HG02943 (cell line): ENCODE results near the gene IL13RA2.

Source experiments
- ATAC-seq: cut with Tn5 transposase; IDR thresholded peaks from one replicate; pipeline ENCODE4 v1.9.1; 2021; ENCODE audit warnings: mild to moderate bottlenecking, low read depth, moderate library complexity; ENCODE audit not compliant: unreplicated experiment

The IL13RA2 gene, protein sequence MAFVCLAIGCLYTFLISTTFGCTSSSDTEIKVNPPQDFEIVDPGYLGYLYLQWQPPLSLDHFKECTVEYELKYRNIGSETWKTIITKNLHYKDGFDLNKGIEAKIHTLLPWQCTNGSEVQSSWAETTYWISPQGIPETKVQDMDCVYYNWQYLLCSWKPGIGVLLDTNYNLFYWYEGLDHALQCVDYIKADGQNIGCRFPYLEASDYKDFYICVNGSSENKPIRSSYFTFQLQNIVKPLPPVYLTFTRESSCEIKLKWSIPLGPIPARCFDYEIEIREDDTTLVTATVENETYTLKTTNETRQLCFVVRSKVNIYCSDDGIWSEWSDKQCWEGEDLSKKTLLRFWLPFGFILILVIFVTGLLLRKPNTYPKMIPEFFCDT

DNA sequence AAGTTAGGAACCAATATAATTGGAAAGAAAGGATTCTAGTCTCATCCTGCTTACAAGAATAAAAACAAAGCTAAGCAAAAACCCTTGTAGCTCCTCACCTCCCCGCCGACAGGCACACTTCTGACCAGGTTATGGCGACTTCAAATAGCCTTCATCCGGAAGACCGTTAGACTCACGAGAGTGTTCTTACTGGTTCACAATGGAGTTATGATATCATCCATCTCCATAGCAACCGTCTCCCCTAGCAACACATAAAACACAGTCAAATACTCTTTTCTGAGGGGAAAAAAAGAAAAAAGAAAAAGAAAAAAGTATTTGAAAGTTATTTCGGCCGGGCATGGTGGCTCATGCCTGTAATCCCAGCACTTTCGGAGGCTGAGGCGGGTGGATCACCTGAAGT lies at the start of gene IL13RA2:
TSS of gene IL13RA2 (minus strand) at position 162 of the 400 bp plus-strand sequence. CDS start 347 bp downstream, outside the sequence.
- no peak for ATAC-seq

DNA sequence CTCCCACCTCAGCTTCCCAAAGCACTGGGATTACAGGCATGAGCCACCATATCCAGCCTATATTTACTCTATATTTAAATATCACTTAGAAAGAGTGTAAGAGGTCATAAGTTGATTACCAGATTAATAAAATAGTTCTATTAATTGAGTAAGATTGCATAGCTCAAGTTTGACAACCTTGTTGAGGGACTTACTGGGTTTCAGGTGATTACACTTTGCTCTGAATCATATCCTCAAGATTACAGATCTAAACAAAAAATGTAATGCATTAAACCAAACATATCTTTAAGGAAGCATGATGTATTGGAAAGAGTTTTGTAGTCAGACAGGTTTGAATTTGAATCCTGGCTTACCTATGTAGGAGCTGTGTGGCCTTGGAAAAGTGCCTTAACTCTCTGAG lies 47.9 kb upstream of the IL13RA2 start:
- no peak for ATAC-seq

DNA sequence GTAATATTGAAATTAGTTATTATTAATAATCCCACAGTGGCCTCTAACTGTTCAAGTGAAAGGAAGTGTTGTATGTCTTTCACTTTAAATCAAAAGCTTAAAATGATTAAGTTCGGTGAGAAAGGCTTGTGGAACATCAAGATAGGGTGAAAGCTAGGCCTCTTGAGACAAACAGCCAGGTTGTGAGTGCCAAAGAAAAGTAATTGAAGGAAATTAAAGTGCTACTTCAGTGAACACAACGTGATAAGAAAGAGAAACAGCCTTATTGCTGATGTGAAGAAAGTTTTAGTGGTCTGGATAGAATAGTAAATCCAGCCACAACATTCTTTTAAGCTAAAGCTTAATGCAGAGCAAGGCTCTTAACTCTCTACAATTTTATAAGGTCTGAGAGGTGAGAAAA lies 42.6 kb upstream of the IL13RA2 start:
- no peak for ATAC-seq

DNA sequence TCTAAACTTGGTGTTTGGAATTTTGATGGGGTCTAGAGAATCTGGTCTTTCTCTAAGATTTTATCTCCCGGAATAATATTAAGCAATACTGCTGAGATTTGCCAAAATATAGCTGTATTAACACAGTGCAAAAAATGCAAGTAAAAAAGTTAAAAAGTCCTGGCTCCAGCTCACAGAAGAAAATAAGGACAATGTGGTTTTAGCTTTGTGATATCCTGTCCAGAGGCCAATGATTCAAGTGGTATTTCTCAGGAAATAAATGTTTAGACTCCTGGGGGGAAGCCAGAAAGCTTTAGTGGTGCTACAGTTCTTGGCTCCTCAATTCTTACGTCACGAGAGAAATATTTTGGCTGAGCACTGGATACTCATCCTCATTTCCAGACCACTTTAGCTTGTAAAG lies 40.9 kb upstream of the IL13RA2 start:
- ATAC-seq = no peak

DNA sequence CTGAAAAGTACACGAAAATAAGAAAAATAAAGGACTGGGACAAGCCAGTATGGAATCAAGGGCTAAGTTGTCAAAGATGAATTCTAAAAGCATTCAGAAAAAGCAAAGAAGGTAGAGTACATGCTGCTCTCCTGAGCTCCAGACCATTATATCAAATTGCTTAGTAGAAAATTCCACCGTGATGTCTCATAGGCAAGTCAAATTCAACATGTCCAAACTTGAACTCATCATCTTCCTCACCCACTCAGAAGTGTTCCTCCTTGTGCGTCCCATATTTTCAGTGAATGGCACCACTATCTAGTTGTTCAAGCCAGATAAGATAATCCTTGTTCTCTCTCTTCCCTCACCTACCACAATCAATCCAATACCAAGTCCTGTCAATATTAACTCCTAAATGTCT lies 37.5 kb upstream of the IL13RA2 start:
- ATAC-seq = no peak

DNA sequence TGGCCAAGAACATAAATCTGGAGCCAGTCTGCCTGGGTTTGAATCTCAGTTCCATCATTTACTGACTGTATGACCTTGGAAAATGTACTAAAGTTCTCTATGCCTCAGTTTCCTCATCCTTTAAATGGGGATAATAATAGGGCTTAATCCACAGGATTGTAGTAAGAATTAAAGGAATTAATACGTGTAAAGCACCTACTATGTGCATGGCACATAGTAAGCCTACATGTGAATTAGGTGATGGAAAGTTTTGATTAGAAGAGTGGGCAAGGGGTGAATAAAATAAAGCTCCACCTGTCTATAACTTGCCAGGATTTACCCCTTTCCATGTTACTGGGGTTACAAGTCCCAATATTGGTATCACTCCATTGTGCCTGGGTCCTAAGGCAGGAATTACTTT lies 35.8 kb upstream of the IL13RA2 start:
- ATAC-seq = no peak

DNA sequence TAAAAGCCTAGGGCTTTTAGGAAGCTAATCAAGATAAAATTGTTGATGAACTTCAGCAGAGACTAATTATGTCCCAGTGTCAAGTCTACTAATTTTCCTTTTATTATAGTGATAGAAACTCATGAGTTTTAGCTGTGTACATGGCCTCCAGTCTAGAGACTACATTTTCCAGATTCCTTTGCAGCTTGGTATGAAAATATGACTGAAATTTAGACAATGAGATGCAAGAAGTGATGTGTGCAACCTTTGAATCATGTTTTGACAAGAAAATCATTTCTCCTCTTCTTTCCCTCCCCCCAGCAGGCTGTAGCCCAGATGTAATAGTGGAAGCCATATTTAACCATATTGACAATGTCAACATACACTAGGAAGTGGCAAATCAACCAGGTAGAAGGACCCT lies 30.3 kb upstream of the IL13RA2 start:
- ATAC-seq = no peak

DNA sequence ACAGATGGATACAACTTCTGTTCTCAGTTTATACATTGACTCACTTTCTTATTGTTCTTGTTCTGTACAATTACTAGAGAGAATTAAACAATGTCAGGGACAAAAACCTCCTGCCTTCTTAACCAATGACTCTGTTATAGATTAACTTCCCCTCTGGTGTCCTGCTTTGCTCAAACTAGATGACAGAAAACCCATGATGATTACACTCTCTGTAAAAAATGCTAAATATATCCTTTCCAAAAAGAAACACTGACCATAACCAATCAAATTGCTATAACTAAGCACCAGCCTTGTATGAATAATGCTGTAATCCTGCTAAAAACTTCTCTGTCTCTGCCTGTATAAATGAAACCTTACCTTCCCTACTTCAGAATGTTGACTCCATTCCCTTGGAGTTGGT lies 29.8 kb upstream of the IL13RA2 start:
- ATAC-seq = no peak

DNA sequence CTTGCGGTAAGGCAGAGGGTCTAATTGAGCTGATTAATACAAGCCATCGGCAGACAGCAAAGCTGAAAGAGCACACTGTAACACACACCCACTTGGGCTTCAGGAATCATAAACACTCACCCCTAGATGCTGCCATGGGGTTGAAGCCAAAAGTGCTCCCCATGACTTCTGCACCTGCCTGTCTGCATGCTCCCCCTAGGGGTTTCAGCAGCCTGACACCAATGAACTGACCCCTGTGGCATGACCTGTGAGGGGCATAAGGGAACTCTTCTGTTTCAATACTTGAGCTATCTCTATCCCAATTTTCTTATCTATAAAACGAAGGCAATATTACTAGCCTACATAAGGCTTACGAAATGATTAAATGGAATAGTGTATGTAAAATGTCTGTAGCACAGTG lies 23.0 kb upstream of the IL13RA2 start:
- ATAC-seq = no peak

DNA sequence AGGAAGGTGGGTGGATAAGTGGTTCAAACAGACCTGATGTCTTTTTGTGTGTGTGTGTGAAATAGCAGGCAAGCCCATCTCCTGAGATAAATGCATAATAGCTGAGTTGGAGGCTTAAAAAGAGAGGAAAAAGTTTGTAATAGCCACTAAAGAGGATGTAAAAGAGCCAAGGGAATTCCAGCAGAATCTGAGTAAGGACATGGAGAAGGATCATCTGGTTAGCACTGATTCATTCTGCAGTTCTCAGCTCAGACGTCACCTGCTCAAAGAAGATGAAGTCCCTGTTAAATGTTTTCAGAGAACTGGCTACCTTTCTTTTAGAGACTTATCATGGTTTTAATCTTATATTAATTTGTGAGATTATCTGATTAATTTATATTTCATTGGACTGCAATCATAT lies 21.0 kb upstream of the IL13RA2 start:
- no peak for ATAC-seq

DNA sequence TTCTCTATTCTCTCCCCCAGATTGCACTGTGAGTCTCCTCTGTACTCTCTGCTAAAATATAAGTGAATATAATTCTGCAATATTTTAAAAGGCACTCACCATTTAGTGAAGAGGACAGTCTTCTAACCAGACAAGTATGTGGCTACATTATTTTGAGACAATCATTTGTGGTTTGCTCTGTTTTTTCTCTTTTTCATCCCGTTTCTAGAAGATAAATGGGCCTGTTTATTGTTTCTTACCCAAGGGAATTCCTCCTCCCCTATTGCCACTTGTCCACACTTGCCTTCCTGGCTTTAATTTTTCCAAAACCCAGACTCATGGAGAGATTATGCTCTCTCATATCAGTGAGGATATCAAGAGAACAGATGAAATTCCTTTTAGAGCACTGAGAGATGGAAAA lies 18.6 kb upstream of the IL13RA2 start:
- no peak for ATAC-seq

DNA sequence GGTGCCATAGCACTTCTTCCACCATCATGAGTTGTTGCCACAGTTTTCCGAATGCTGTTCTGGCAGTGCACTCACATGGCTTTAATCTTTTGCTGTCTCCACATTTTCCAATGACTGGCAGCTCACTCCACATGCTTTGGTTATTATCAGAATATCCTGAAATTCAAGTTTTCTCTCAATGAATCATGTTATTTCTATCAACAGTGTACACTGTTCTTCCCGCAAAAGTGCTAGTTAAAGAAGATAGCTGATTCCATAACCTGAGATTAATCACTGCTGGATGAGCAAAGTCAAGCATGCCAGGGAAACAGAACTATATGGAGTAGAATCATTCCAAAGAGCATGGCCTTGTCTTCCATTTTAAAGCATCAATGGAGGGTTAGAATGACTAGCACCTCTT lies 14.6 kb upstream of the IL13RA2 start:
- ATAC-seq = no peak

DNA sequence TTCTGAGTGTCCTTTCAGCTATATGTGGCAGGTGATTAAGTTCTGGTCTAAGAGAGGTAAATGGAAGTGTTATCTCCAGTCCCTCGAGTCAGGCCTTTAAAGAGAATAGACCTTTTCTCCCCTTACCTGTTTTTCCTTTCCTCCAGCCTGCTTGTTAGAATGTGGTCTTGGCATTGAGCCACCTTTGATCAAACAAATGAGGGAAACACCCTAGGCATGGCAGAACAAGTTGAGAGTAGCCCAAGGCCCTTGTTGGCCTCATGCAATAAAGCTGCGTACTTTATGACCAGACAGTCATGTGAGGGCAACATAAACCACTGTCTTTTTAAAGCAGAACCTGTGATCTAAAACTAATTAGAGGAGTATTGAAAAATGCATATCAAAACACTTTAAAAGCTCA lies 13.2 kb upstream of the IL13RA2 start:
- ATAC-seq = no peak

DNA sequence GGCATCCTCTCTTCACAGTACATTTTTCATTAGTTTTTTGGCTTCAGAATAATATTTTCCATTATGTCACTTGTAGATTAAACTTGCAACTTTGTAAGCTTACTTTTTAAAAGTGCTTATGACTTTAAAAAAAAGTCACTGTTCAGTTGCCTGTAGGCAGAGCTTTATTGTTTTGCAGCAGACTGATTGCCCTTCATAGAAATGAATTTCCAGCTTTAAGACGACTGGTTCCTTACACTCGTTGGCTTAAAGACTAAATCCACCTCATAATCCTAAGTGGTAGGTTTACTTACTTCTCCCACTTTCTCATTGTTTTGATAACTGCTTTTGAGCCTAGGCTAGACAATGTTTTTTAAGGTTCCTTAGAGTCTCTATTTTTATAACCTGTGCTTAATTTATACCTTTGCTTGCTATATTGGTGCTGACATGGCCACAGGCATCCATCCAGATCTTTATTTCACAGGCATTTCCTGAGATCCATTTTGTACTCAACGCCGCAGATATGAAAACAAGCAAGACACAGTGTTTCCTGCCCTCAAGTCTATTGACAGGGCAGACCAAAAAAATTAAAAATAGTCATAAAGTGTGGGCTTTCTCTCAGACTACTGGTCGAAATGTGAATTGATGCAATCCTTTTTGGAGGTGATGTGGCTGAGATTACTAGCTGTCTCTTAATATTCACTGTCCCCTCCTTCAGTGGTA lies 12.6 kb upstream of the IL13RA2 start:
- no peak for ATAC-seq

DNA sequence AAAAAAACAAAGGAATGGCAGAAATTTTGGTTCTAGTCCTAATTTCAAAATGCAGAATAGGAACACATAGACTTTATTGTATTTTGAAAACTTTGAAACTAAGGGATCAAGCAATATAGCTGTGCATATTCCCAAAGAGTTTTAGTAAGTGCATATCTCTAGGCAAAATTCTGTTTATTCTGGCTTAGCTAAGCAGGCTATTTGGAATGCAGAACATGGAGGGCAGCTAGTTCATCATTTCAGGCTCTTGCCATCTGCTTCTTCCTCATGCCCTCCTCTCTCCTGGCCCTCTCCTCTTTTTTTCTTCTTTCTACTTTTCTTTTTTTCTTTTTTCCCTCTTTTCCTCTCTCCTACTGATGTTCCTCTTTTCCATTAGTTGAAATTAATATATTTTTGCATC lies 12.0 kb upstream of the IL13RA2 start:
- ATAC-seq = no peak

DNA sequence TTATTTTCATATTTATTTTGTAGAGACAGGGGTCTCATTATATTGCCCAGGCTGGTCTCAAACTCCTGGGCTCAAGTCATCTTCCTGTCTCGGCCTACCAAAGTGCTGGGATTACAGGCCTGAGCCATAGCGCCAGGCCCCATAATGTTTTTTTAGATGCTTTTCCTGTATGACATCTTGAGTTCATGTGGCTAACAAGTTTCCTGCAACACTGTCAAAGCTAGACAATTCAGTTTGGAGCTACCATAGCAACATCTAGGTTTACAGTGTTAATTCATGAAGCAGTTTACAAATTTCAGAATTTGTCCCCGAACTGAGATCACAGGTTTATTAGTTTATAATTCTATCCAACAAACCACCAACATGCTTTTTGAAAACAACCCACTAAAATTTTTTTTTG lies 6.4 kb upstream of the IL13RA2 start:
- no peak for ATAC-seq

DNA sequence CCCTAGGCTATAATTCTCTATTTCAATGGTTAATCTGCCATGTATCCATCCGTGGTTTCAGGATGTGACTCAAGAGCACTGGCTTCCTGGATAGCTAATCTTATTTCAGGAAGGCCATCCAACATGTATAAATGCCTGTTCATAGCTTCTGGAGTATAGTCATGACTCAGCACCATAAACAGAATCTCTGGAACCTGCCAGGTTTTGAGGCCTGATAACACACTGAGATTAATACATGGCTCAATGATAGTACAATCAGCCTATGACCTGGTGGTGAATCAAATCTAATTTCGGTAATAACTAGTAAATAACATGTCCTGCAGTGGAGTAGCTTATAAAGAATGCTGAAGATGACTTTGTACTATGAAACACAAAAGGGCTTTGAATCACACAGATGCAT lies 5.7 kb upstream of the IL13RA2 start:
- no peak for ATAC-seq

DNA sequence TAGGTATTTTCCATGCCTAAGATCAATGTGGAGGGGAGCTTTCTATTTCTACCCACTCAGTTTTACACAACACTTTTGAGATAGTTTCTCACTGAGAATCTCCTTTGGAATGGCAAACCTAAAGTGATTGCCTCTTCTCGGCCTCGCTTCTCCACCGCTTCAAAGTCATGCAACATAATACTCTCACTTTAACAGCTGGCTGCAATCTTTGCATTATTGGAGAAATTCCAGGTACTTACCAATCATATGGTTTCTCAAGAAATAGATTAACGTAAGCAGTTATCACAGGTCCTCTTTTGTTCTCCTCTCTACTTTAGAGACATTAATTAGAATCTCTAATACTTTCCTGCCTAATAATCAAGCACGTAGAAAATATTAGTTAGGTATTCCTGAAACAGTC lies 3.7 kb upstream of the IL13RA2 start:
- no peak for ATAC-seq

DNA sequence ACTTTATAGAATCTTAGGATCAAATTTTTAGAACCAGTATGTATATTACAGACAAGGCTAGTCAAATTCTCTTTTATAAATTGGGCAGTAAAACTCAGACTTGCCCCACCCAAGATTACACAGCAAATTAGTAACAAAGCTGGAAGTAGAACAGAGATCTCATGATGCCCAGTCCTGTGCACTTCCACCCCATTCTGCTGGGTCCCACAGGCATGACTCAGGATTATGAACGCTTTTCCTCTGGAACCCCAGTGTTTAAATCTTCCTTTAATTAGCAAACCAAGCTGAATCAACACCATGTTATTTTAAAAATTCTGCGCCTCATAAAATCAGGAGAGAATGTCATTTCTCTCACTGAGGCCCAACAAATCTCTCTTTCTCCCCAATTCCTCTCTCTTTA lies 1.5 kb upstream of the IL13RA2 start:
- ATAC-seq = no peak

DNA sequence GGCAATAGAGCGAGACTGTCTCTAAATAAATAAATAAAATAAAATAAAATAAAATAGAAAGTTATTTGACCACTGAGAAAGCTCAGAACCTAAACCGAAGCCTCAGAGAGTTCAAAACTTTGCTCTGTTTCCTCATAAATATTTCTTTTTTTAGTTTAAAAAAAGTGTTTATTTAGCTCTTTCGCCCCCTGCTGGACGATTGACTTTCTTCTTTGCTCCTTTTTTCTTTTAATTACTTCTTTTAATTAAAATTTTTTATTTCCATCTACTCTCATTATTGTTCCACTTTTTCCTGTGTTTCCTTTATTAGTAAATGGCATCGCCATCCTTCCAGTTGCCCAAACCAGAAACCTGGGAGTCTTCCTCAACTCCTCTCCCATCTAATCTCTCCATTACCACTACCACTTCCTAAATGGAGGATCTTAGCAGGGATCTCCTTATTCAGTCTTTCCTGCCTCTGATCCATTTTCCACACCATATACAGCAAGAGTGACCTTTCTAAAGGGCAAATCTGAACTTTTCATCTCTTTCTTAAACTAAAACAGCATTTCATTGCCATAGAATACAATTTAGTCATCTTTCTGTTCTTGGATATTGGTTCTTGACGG lies 728 bp upstream of the IL13RA2 start:
- no peak for ATAC-seq

DNA sequence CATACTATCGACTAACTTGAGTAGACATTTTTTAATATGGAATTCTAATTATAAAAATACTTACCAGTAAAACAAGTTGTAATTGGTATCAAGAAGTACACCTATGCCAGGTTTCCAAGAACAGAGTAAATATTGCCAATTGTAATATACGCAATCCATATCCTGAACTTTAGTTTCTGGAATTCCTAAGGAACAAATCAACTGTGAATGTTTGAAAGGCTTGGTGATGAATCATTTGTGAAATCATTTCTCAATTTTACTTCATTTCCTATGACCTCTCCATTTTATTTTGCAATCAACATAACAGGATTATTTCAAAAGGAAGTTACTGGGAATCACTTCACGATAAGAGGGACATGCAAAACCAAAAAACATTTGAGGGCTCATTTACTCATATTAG lies 3.7 kb downstream of the IL13RA2 start:
- no peak for ATAC-seq

DNA sequence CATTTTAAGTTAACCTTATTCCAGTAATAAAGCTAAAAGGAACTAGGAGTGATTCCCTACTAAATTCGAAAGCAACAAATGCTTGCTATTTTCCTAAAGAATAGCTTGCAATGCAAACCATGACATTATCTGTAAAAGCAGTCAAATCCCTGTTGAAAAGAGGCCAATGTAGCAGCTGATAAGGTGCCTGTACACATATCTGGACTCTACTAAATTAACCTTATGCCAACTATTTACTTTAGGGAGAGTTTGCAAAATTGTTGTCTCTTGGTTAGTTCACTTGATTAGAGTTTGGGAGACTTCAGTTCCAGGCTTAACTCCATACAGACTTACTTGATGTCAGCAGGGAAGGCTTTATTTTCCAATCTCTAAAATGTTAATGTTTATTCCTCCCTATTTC lies 6.0 kb downstream of the IL13RA2 start:
- no peak for ATAC-seq
